K562 (cell line): ENCODE data around the gene RAB1B. TPM values are rescaled to one million over a fixed set of nuclear protein-coding genes. Genes with fewer than 3 reads are reported as not detected.
A peak's percentile ranks its signal among the peaks of the same experiment; 100 is the strongest.

Experiments used
- ATAC-seq: fragments of 200-7000 bp; cut with Tn5 transposase; 3 replicates; pipeline ENCODE4 v1.9.1; 2020; ENCODE audit warnings: moderate library complexity
- BruUV-seq: library from RNA; stranded (reverse); fragments of 400-500 nt; replicated peaks from 2 replicates; lab custom pipeline; 2021; lab: Mats Ljungman, UMichigan
- CTCF ChIA-PET: fragments of 300-600 bp; formaldehyde crosslinking; extraction: SDS; loops from one replicate; lab custom pipeline; 2021; ENCODE audit warnings: low intra/inter-chr PET ratio; lab: Yijun Ruan, JAX
- POLR2A ChIA-PET: fragments of 300-600, 350-650 bp; sonication (Branson Sonifier 250); formaldehyde crosslinking; extraction: SDS; loops from one replicate; lab custom pipeline; 2021; ENCODE audit warnings: antibody characterized with exemption, inconsistent platforms; lab: Yijun Ruan, JAX
- DNase-seq, 4 experiments: peaks; one replicate each; pipeline versions ENCODE4 v3.0.0 to v3.0.0-alpha.2; 2011 to 2018; ENCODE audit warnings: low spot score in 3 of 4, mixed read lengths in 3 of 4; ENCODE audit errors: extremely low read depth in 1 of 4
- FAIRE-seq: peaks from 2 replicates; lab custom pipeline; 2011; peaks lifted over from hg19 to GRCh38; lab: Jason Lieb, UNC
- H2AFZ ChIP-seq: 2 replicates; pipeline ENCODE4 v1.6.0; 2011; ENCODE audit warnings: low read depth, low read length, control low read depth, inconsistent platforms
- H3K27ac ChIP-seq: fragments of 200-600 bp; 3 replicates; pipeline ENCODE4 v1.8.0; 2011; ENCODE audit warnings: low read depth, mild to moderate bottlenecking, control low read depth, inconsistent platforms, low read length, moderate library complexity, mixed read lengths; ENCODE audit errors: extremely low read depth
- H3K27me3 ChIP-seq, 2 experiments: fragments of 300-600 bp in 1 of 2; 2 replicates in 1 of 2; 3 replicates in 1 of 2; pipeline versions ENCODE4 v1.6.0 to v1.8.0; 2011; ENCODE audit warnings: inconsistent platforms in 2 of 2, low read length in 2 of 2, mild to moderate bottlenecking in 1 of 2, mixed read lengths in 1 of 2, moderate library complexity in 1 of 2; ENCODE audit not compliant: control insufficient read depth in 2 of 2, insufficient read depth in 2 of 2
- H3K36me3 ChIP-seq: fragments of 300-600 bp; 3 replicates; pipeline ENCODE4 v1.8.0; 2011; ENCODE audit warnings: mild to moderate bottlenecking, low read length, inconsistent platforms; ENCODE audit not compliant: control insufficient read depth, insufficient read depth
- H3K4me1 ChIP-seq, 2 experiments: fragments of 200-600 bp in 1 of 2; replicated peaks in 1 of 2; 2 replicates in 1 of 2; 3 replicates in 1 of 2; pipeline versions ENCODE4 v1.5.1 to v1.8.0; 2011; ENCODE audit warnings: inconsistent platforms in 2 of 2, low read length in 2 of 2, mild to moderate bottlenecking in 1 of 2, mixed read lengths in 1 of 2, moderate library complexity in 1 of 2; ENCODE audit not compliant: control insufficient read depth in 2 of 2, insufficient read depth in 2 of 2
- H3K4me2 ChIP-seq: 2 replicates; pipeline ENCODE4 v1.6.1; 2011; ENCODE audit warnings: low read length, control low read depth, inconsistent platforms, mixed read lengths; ENCODE audit not compliant: insufficient read depth
- H3K4me3 ChIP-seq: fragments of 200-600 bp; sonication (generic), shearing (Covaris generic); 2 replicates; pipeline ENCODE4 v1.5.1; 2016; ENCODE audit warnings: control low read depth, inconsistent platforms
- H3K79me2 ChIP-seq: fragments of 200-600 bp; 3 replicates; pipeline ENCODE4 v1.8.0; 2011; ENCODE audit warnings: low read length, inconsistent platforms; ENCODE audit not compliant: control insufficient read depth, insufficient read depth
- H3K9ac ChIP-seq, 2 experiments: 2 replicates each; pipeline versions ENCODE4 v1.6.0 to v1.6.1; 2011; ENCODE audit warnings: low read depth in 2 of 2, low read length in 2 of 2, control low read depth in 1 of 2, inconsistent platforms in 1 of 2, mild to moderate bottlenecking in 1 of 2, mixed read lengths in 1 of 2; ENCODE audit not compliant: insufficient read depth in 1 of 2
- H3K9me1 ChIP-seq: one replicate; pipeline ENCODE4 v1.6.0; 2011; ENCODE audit warnings: inconsistent platforms, mild to moderate bottlenecking, low read length, moderate library complexity; ENCODE audit not compliant: control insufficient read depth, insufficient read depth
- H3K9me3 ChIP-seq: replicated peaks from 2 replicates; pipeline ENCODE4 v1.5.1; 2011; ENCODE audit warnings: low read depth, low read length, inconsistent platforms; ENCODE audit not compliant: control insufficient read depth, insufficient read depth
- H4K20me1 ChIP-seq: replicated peaks from 2 replicates; pipeline ENCODE4 v1.6.1; 2011; ENCODE audit warnings: low read length, inconsistent platforms, mixed read lengths; ENCODE audit not compliant: control insufficient read depth, insufficient read depth
- ATF2 ChIP-seq: sonication (generic); formaldehyde crosslinking; IDR thresholded peaks from 2 replicates; pipeline ENCODE4 v1.8.1; 2022; ENCODE audit warnings: missing genetic modification reagents
- CREBBP ChIP-seq: IDR thresholded peaks from one replicate; pipeline ENCODE4 v1.6.1; 2012; ENCODE audit warnings: low read depth, mild to moderate bottlenecking, control low read depth, inconsistent platforms, low read length
- FOXK2 ChIP-seq, 2 experiments: fragments of 450-650 bp; IDR thresholded peaks in 1 of 2; conservative IDR thresholded peaks in 1 of 2; 2 replicates each; pipeline ENCODE4 v1.6.1; 2016; ENCODE audit warnings: low read depth in 2 of 2, mild to moderate bottlenecking in 1 of 2
- HDAC6 ChIP-seq: IDR thresholded peaks from 2 replicates; pipeline ENCODE4 v1.6.1; 2012; ENCODE audit warnings: low read depth, mild to moderate bottlenecking, control low read depth, inconsistent platforms, low read length, moderate library complexity
- HEY1 ChIP-seq: fragments of 250-450 bp; sonication (Bioruptor Pico); IDR thresholded peaks from 2 replicates; pipeline ENCODE4 v1.5.0; 2020; ENCODE audit warnings: mild to moderate bottlenecking, moderate library complexity, borderline replicate concordance
- MAFK ChIP-seq: IDR thresholded peaks from 2 replicates; pipeline ENCODE4 v1.6.1; 2011; ENCODE audit warnings: low read length, improper control_type of control experiment
- RBBP5 ChIP-seq: fragments of 200-600 bp; sonication (generic); IDR thresholded peaks from 2 replicates; pipeline ENCODE4 v1.6.1; 2012; ENCODE audit warnings: borderline replicate concordance, mild to moderate bottlenecking, low read length, control low read depth, inconsistent platforms; ENCODE audit not compliant: insufficient read depth, poor library complexity, severe bottlenecking
- SETDB1 ChIP-seq: IDR thresholded peaks from one replicate; pipeline ENCODE4 v1.6.1; 2012; ENCODE audit warnings: low read length, control low read depth, inconsistent platforms
- SMAD2 ChIP-seq: fragments of 150-350 bp; IDR thresholded peaks from 2 replicates; pipeline ENCODE4 v1.6.1; 2014; ENCODE audit warnings: low read depth, mild to moderate bottlenecking, low read length
- SNAPC5 ChIP-seq: fragments of 250-450 bp; sonication (Bioruptor Pico); IDR thresholded peaks from 2 replicates; pipeline ENCODE4 v1.8.0; 2021; ENCODE audit warnings: moderate library complexity, mild to moderate bottlenecking, inconsistent platforms
- SP1 ChIP-seq: sonication (generic); formaldehyde crosslinking; IDR thresholded peaks from 2 replicates; pipeline ENCODE4 v1.8.1; 2022; ENCODE audit warnings: mild to moderate bottlenecking, missing genetic modification reagents
- THAP7 ChIP-seq: fragments of 250-450 bp; sonication (Bioruptor Pico); IDR thresholded peaks from 2 replicates; pipeline ENCODE4 v1.5.0; 2021
- TSC22D4 ChIP-seq: fragments of 450-650 bp; IDR thresholded peaks from 2 replicates; pipeline ENCODE4 v1.6.1; 2016; ENCODE audit warnings: missing genetic modification characterization, missing biosample characterization, control low read depth
- ZBTB8A ChIP-seq: fragments of 450-650 bp; IDR thresholded peaks from 2 replicates; pipeline ENCODE4 v1.6.1; 2018; ENCODE audit warnings: mild to moderate bottlenecking, moderate library complexity; ENCODE audit not compliant: partially characterized antibody
- ZZZ3 ChIP-seq: fragments of 450-650 bp; IDR thresholded peaks from 2 replicates; pipeline ENCODE4 v1.6.1; 2016; ENCODE audit warnings: antibody characterized with exemption, mild to moderate bottlenecking, moderate library complexity
- WGBS: fragments of 100-300 bp; shearing (Covaris generic); methylation state at CpG from one replicate; pipeline ENCODE4 v1.1.6; 2016; ENCODE audit warnings: low coverage, mixed read lengths; ENCODE audit not compliant: insufficient coverage; ENCODE audit errors: missing lambda C conversion rate; 5-methylcytosine and 5-hydroxymethylcytosine counted together
- in situ Hi-C: fragments of 300-500 bp; cut with MboI; formaldehyde crosslinking; loops from 4 replicates; pipeline ENCODE4 v1.15.0; 2018; ENCODE audit warnings: inconsistent platforms, mixed read lengths
- intact Hi-C: fragments of 100-400 bp; cut with micrococcal nuclease; formaldehyde crosslinking; loops from 2 replicates; pipeline ENCODE4 v1.14.2; 2022
- polyA plus RNA-seq, 8 experiments: library from polyadenylated mRNA; depleted of rRNA in 4 of 8; stranded (reverse) in 5 of 8; unstranded in 3 of 8; fragments of >200 nt; fragmentation: Nextera tagmentation in 2 of 8; fragmentation: Illumina TruSeq in 1 of 8; extraction: Ambion mirVana in 2 of 8; extraction: Trizol in 1 of 8; gene quantifications; 2 replicates each; pipeline versions ENCODE4 v1.2.1 to v1.2.3, GENCODE V29; 2011 to 2014; ENCODE audit warnings: inconsistent platforms in 1 of 8, missing spikeins in 1 of 8
- total RNA-seq, 7 experiments: library from RNA; depleted of rRNA in 6 of 7; stranded (reverse); fragments of >200 nt in 6 of 7; fragmentation: Illumina TruSeq in 2 of 7; extraction: Trizol in 2 of 7; gene quantifications; 2 replicates each; pipeline versions ENCODE4 v1.2.1 to v1.2.3, GENCODE V29; 2011 to 2021; ENCODE audit warnings: low replicate concordance in 1 of 7

RAB1B gene
- total and polyA plus RNA-seq, 9 of the 15 experiments (the other 6 are each of a cell fraction or from before 2014, with no cell fraction given), result 5.6 to 146 (median 98.6) TPM

GRCh38 chr11:66235141-66235540 is 33.3 kb upstream of the RAB1B start:
- TF ChIP-seq CREBBP (no peak), THAP7 (CRISPR knock-in tag) (no peak), SETDB1 (no peak), HEY1 (CRISPR knock-in tag) (no peak), SP1 (CRISPR knock-in tag) (no peak)
- ATAC-seq (no peak), DNase-seq (no peak), FAIRE-seq (no peak)
- no peaks in the 10 kb centered on the region for H3K27me3 ChIP-seq
- H3K9me1 ChIP-seq, result no peaks in the 10 kb centered on the region
- H3K4me2 ChIP-seq, result no peak overlapping the region
- no peak overlapping the region for H2AFZ ChIP-seq
- intact Hi-C loops, result no loop called here
- ChIA-PET POLR2A (interaction anchor here (0.6 to 4.1 kb wide), 2 partner anchors 12 to 35 kb away, joined by 3 to 22 read pairs; no protein-coding TSS in a partner anchor), CTCF (no interaction called here)
- BruUV-seq, result no TSS peak
- WGBS, result 86% methylated on average over 11 of the region's 11 CpGs
- no peaks in the 10 kb centered on the region for H3K79me2 ChIP-seq
- in situ Hi-C loops, result no loop called here
- 0 out of 2 replicates have a peak, but pooled peaks cover 3% of the 10 kb centered on the region for H4K20me1 ChIP-seq
- no peak overlapping the region for H3K27ac ChIP-seq
- H3K9me3 ChIP-seq, result no peaks in the 10 kb centered on the region
- H3K9ac ChIP-seq, result no peak overlapping the region
- H3K4me3 ChIP-seq, result no peak overlapping the region
- H3K4me1 ChIP-seq, result peaks cover 0 to 2% of the 10 kb centered on the region in 2 experiments; a peak in 1 of 5 replicates
- peaks cover 45% of the 10 kb centered on the region; the same call in 2 of the 3 replicates for H3K36me3 ChIP-seq

- ATAC-seq (no peak), FAIRE-seq (no peak), DNase-seq (no peak)
- no peak overlapping the region for H3K27ac ChIP-seq
- peaks cover 5% of the 10 kb centered on the region; the same call in 1 of the 2 replicates for H4K20me1 ChIP-seq
- H3K36me3 ChIP-seq, result peaks cover 44% of the 10 kb centered on the region; the same call in 2 of the 3 replicates
- ChIA-PET POLR2A (interaction anchor here (4.1 kb wide), 1 partner anchor 9 kb away, joined by 22 read pairs; no protein-coding TSS in a partner anchor), CTCF (no interaction called here)
- H3K9ac ChIP-seq, result peak overlapping the region in 1 of 2 experiments; percentile 56; a peak in 1 of 4 replicates
- H3K4me3 ChIP-seq, result no peak overlapping the region
- no peak overlapping the region for H2AFZ ChIP-seq
- H3K9me1 ChIP-seq, result no peaks in the 10 kb centered on the region
- intact Hi-C loops, result no loop called here
- H3K4me1 ChIP-seq, result peaks cover 0 to 6% of the 10 kb centered on the region in 2 experiments; a peak in 1 of 5 replicates
- no peak overlapping the region for H3K4me2 ChIP-seq
- H3K27me3 ChIP-seq, result no peaks in the 10 kb centered on the region
- in situ Hi-C loops, result no loop called here
- no peaks in the 10 kb centered on the region for H3K9me3 ChIP-seq
- 80% methylated on average over 6 of the region's 6 CpGs for WGBS
- no peaks in the 10 kb centered on the region for H3K79me2 ChIP-seq
- no TSS peak for BruUV-seq
- TF ChIP-seq ATF2 (CRISPR knock-in tag), result no peak
- TF ChIP-seq SNAPC5 (CRISPR knock-in tag), result no peak
- no peak for TF ChIP-seq ZZZ3
- TF ChIP-seq MAFK, result no peak
- TF ChIP-seq RBBP5, result no peak
- no peak for TF ChIP-seq FOXK2 (conservative IDR thresholded peaks at IDR 0.05 in 1 of 2, IDR thresholded peaks at IDR 0.05 in 1 of 2; ENCODE audit: low read depth in 2 of 2)
- TF ChIP-seq SMAD2, result no peak
- TF ChIP-seq ZBTB8A, result no peak
- no peak for TF ChIP-seq HDAC6
- TF ChIP-seq TSC22D4 (tag), result no peak
These were observed 30.6 kb upstream of the RAB1B start for GRCh38 chr11:66237867-66238266.
